HEK293 (cell line): ENCODE data around the gene SMURF1.

Experiments used
- CTCF ChIP-seq: fragments of 450-650 bp; formaldehyde crosslinking; IDR thresholded peaks from 2 replicates; pipeline ENCODE4 v1.5.1; 2016; ENCODE audit warnings: missing biosample characterization, missing genetic modification characterization
- RBAK ChIP-seq: fragments of 450-650 bp; formaldehyde crosslinking; IDR thresholded peaks from 2 replicates; pipeline ENCODE4 v1.5.1; 2016; ENCODE audit warnings: missing biosample characterization, missing genetic modification characterization
- WT1 ChIP-seq: fragments of 450-650 bp; formaldehyde crosslinking; IDR thresholded peaks from 2 replicates; pipeline ENCODE4 v1.5.1; 2016; ENCODE audit warnings: missing biosample characterization, missing genetic modification characterization
- ZBTB44 ChIP-seq: fragments of 450-650 bp; IDR thresholded peaks from 2 replicates; pipeline ENCODE4 v1.5.1; 2018; ENCODE audit warnings: missing biosample characterization, mild to moderate bottlenecking, missing genetic modification characterization
- ZNF2 ChIP-seq: fragments of 450-650 bp; formaldehyde crosslinking; IDR thresholded peaks from 2 replicates; pipeline ENCODE4 v1.5.1; 2016; ENCODE audit warnings: missing biosample characterization, missing genetic modification characterization
- ZNF274 ChIP-seq, 2 experiments: fragments of 200-500 bp in 1 of 2; fragments of 450-650 bp in 1 of 2; sonication (Bioruptor generic) in 1 of 2; formaldehyde crosslinking in 1 of 2; IDR thresholded peaks; 2 replicates each; pipeline versions ENCODE4 v1.5.1 to v1.6.1; 2014 to 2016; ENCODE audit warnings: borderline replicate concordance in 1 of 2, inconsistent platforms in 1 of 2, low read length in 1 of 2, missing biosample characterization in 1 of 2, missing genetic modification characterization in 1 of 2
- ZNF510 ChIP-seq: fragments of 450-650 bp; formaldehyde crosslinking; IDR thresholded peaks from 2 replicates; pipeline ENCODE4 v1.5.1; 2018; ENCODE audit warnings: mild to moderate bottlenecking, missing genetic modification characterization, missing biosample characterization; ENCODE audit not compliant: insufficient replicate concordance
- ZNF792 ChIP-seq: fragments of 450-650 bp; formaldehyde crosslinking; IDR thresholded peaks from 2 replicates; pipeline ENCODE4 v1.5.1; 2016; ENCODE audit warnings: missing biosample characterization, missing genetic modification characterization

GRCh38 chr7:99112979-99113378, 30.9 kb downstream of the SMURF1 start:
- no peak for TF ChIP-seq ZNF2
- TF ChIP-seq CTCF, result no peak
- TF ChIP-seq RBAK (tag by site-specific recombination), result no peak
- TF ChIP-seq ZNF274 (IDR thresholded peaks at IDR 0.05; ENCODE audit: low read length), result no peak
- no peak for TF ChIP-seq ZNF274 (tag by site-specific recombination; IDR thresholded peaks at IDR 0.05; ENCODE audit: borderline replicate concordance)
- no peak for TF ChIP-seq WT1 (tag by site-specific recombination)
- TF ChIP-seq ZBTB44 (tag by site-specific recombination), result no peak
- TF ChIP-seq ZNF510 (tag by site-specific recombination), result no peak
- no peak for TF ChIP-seq ZNF792
